OCI-LY1 (cell line): ENCODE results near the gene MTHFD1.
"Not testable (repeated sequence)": the region's sequence is repeated elsewhere in the genome, so short reads cannot be mapped to it uniquely, and the experiment has no call there.

Source experiments
- H2AFZ ChIP-seq: fragments of 200-600 bp; sonication (generic), shearing (Covaris generic); 2 replicates; pipeline ENCODE4 v1.6.0; 2014; ENCODE audit warnings: antibody characterized with exemption, mild to moderate bottlenecking, low read length
- H3F3A ChIP-seq: fragments of 200-600 bp; sonication (generic), shearing (Covaris generic); 2 replicates; pipeline ENCODE4 v1.6.0; 2014; ENCODE audit warnings: mild to moderate bottlenecking, antibody characterized with exemption, low read length, moderate library complexity; ENCODE audit not compliant: insufficient read depth
- H3K27ac ChIP-seq: fragments of 200-600 bp; sonication (generic); 2 replicates; pipeline ENCODE4 v1.5.1; 2014; ENCODE audit warnings: low read length, mixed run types, mild to moderate bottlenecking, low read depth; ENCODE audit not compliant: poor library complexity, severe bottlenecking
- H3K27me3 ChIP-seq: fragments of 200-600 bp; sonication (generic); 2 replicates; pipeline ENCODE4 v1.6.0; 2014; ENCODE audit warnings: antibody characterized with exemption, mild to moderate bottlenecking, low read length, moderate library complexity; ENCODE audit not compliant: insufficient read depth
- H3K36me3 ChIP-seq: fragments of 200-600 bp; sonication (generic); 2 replicates; pipeline ENCODE4 v1.6.1; 2014; ENCODE audit warnings: mild to moderate bottlenecking, antibody characterized with exemption, low read length, moderate library complexity, mixed read lengths; ENCODE audit not compliant: insufficient read depth
- H3K4me1 ChIP-seq: fragments of 200-600 bp; sonication (generic); 2 replicates; pipeline ENCODE4 v1.5.1; 2014; ENCODE audit warnings: mild to moderate bottlenecking, low read length, moderate library complexity; ENCODE audit not compliant: insufficient read depth, severe bottlenecking
- H3K4me2 ChIP-seq: fragments of 200-600 bp; sonication (generic), shearing (Covaris generic); 2 replicates; pipeline ENCODE4 v1.6.1; 2014; ENCODE audit warnings: low read length
- H3K4me3 ChIP-seq: fragments of 200-600 bp; sonication (generic); 2 replicates; pipeline ENCODE4 v1.5.1; 2014; ENCODE audit warnings: low read length, low read depth, mild to moderate bottlenecking, mixed read lengths; ENCODE audit not compliant: poor library complexity, severe bottlenecking
- H3K79me2 ChIP-seq: fragments of 200-600 bp; shearing (Covaris generic); 2 replicates; pipeline ENCODE4 v1.6.1; 2016; ENCODE audit warnings: mixed run types, low read length, mixed read lengths; ENCODE audit not compliant: insufficient read depth
- H3K9ac ChIP-seq: fragments of 200-600 bp; sonication (generic), shearing (Covaris generic); 2 replicates; pipeline ENCODE4 v1.6.1; 2014; ENCODE audit warnings: mild to moderate bottlenecking, low read length, mixed read lengths
- H3K9me2 ChIP-seq: fragments of 200-600 bp; sonication (generic), shearing (Covaris generic); 2 replicates; pipeline ENCODE4 v1.6.1; 2014; ENCODE audit warnings: low read depth, mild to moderate bottlenecking, low read length, mixed read lengths
- H3K9me3 ChIP-seq: fragments of 200-600 bp; shearing (Covaris generic); 2 replicates; pipeline ENCODE4 v1.6.1; 2014; ENCODE audit warnings: low read length, mixed read lengths
- H4K20me1 ChIP-seq: fragments of 200-600 bp; sonication (generic), shearing (Covaris generic); 2 replicates; pipeline ENCODE4 v1.6.0; 2016; ENCODE audit warnings: mild to moderate bottlenecking, low read length; ENCODE audit not compliant: insufficient read depth
- CTCF ChIP-seq: fragments of 200-600 bp; sonication (generic), shearing (Covaris generic); IDR thresholded peaks from 2 replicates; pipeline ENCODE4 v1.5.1; 2017; ENCODE audit warnings: mild to moderate bottlenecking, antibody characterized with exemption, low read length, moderate library complexity, mixed read lengths
- EZH2 ChIP-seq: fragments of 200-600 bp; sonication (generic), shearing (Covaris generic); IDR thresholded peaks from 2 replicates; pipeline ENCODE4 v1.8.0; 2017; ENCODE audit warnings: borderline replicate concordance, mixed run types, mild to moderate bottlenecking, antibody characterized with exemption, low read length, moderate library complexity, mixed read lengths

MTHFD1 gene

GRCh38 chr14:64391986-64392385 is 3.8 kb downstream of the MTHFD1 start:
- Histone ChIP-seq H3K27ac (no peak overlapping the region), H4K20me1 (no peaks in the 10 kb centered on the region), H3K79me2 (peaks cover 66% of the 10 kb centered on the region), H3K9me2 (no peaks in the 10 kb centered on the region), H3K9me3 (no peaks in the 10 kb centered on the region), H3K4me2 (peak overlapping the region; percentile 28; the same call in 1 of the 2 replicates), H2AFZ (no peak overlapping the region), H3K9ac (no peak overlapping the region), H3F3A (no peaks in the 10 kb centered on the region), H3K27me3 (no peaks in the 10 kb centered on the region), H3K36me3 (peaks cover 39% of the 10 kb centered on the region), H3K4me1 (peaks cover 39% of the 10 kb centered on the region), H3K4me3 (no peak overlapping the region)
- TF ChIP-seq EZH2 (no peak), CTCF (no peak)

GRCh38 chr14:64393189-64393726 is 5.1 kb downstream of the MTHFD1 start:
- not testable (repeated sequence) for H3K4me2 ChIP-seq, H3K9ac ChIP-seq, H3K4me3 ChIP-seq, H3K27me3 ChIP-seq, H3K27ac ChIP-seq, H3F3A ChIP-seq, H3K9me2 ChIP-seq, H4K20me1 ChIP-seq, H3K9me3 ChIP-seq, H2AFZ ChIP-seq
- peaks cover 39% of the 10 kb centered on the region for H3K36me3 ChIP-seq
- H3K79me2 ChIP-seq, result peaks cover 75% of the 10 kb centered on the region
- H3K4me1 ChIP-seq, result peaks cover 39% of the 10 kb centered on the region

- TF ChIP-seq EZH2, result no peak
- no peak for TF ChIP-seq CTCF
- Histone ChIP-seq H3K79me2 (peaks cover 71% of the 10 kb centered on the region), H3K9me2 (no peaks in the 10 kb centered on the region), H3K9me3 (no peaks in the 10 kb centered on the region), H2AFZ (no peak overlapping the region), H3K27ac (no peak overlapping the region), H3K9ac (no peak overlapping the region), H3K4me1 (peaks cover 33% of the 10 kb centered on the region), H4K20me1 (no peaks in the 10 kb centered on the region), H3K36me3 (peaks cover 39% of the 10 kb centered on the region), H3F3A (no peaks in the 10 kb centered on the region), H3K4me3 (no peak overlapping the region), H3K27me3 (no peaks in the 10 kb centered on the region), H3K4me2 (peak overlapping the region; percentile 6; the same call in 1 of the 2 replicates)
Observed at GRCh38 chr14:64394423-64394822, 6.3 kb downstream of the MTHFD1 start.

- Histone ChIP-seq H3K9me3 (no peaks in the 10 kb centered on the region), H3K36me3 (peaks cover 39% of the 10 kb centered on the region)
Observed at GRCh38 chr14:64394977-64395633, 7.0 kb downstream of the MTHFD1 start.

More at GRCh38 chr14:64394977-64395633, 7.0 kb downstream of the MTHFD1 start:
- TF ChIP-seq CTCF (no peak), EZH2 (no peak)
- Histone ChIP-seq H3K4me3 (no peak overlapping the region), H3F3A (no peaks in the 10 kb centered on the region), H3K27ac (no peak overlapping the region), H3K79me2 (peaks cover 64% of the 10 kb centered on the region), H3K27me3 (no peaks in the 10 kb centered on the region), H3K9me2 (no peaks in the 10 kb centered on the region), H3K4me2 (no peak overlapping the region), H3K4me1 (peaks cover 26% of the 10 kb centered on the region), H2AFZ (no peak overlapping the region), H4K20me1 (no peaks in the 10 kb centered on the region), H3K9ac (no peak overlapping the region)
